ENCODE measurements around the gene DRAXIN.
A peak's percentile ranks its signal among the peaks of the same experiment; 100 is the strongest.

The DRAXIN gene

DNA sequence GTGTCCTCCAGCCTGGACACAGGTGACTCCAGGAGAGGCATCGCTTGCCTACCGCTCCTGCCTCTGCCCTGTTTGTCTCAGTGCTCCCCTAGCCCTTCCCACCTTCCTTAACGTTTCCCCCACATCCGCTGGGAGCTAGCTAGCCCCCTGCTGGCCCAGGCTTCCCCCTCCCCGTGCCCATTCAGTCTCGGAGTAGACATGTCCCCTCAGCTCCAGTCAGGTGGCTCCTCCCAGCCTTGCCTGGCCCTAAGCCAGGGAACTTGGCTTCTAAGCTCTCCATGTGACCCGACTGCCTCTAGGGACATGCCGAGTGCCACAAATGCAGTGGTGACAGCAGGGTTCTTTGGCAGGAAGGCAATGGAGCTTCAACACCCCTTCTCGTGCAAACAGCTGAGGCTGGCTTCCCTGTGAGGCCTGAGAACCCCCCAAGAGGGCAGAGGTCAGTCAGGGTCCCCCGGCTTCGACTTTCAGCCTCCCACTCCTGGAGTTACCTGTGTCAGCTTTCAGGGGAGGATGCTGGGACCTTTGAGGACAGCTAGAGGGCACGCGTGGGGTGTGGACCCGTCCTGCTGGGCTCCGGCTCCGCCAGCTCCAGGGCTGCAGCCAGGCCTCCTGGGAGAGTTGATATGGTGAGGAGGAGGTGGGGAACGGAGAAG lies 16.2 kb downstream of the DRAXIN start:
- H3K4me3 ChIP-seq (ENCODE audit: low read depth, low read length) = no peak overlapping the region
- H3K4me1 ChIP-seq = peaks cover 4% of the 10 kb centered on the region
- no peak overlapping the region for H3K9ac ChIP-seq
- H3K27me3 ChIP-seq (ENCODE audit: control insufficient read depth, insufficient read depth, low read length) = no peaks in the 10 kb centered on the region
- no peak overlapping the region for H3K4me2 ChIP-seq (ENCODE audit: low read length)
- TF ChIP-seq, protein P1, sequence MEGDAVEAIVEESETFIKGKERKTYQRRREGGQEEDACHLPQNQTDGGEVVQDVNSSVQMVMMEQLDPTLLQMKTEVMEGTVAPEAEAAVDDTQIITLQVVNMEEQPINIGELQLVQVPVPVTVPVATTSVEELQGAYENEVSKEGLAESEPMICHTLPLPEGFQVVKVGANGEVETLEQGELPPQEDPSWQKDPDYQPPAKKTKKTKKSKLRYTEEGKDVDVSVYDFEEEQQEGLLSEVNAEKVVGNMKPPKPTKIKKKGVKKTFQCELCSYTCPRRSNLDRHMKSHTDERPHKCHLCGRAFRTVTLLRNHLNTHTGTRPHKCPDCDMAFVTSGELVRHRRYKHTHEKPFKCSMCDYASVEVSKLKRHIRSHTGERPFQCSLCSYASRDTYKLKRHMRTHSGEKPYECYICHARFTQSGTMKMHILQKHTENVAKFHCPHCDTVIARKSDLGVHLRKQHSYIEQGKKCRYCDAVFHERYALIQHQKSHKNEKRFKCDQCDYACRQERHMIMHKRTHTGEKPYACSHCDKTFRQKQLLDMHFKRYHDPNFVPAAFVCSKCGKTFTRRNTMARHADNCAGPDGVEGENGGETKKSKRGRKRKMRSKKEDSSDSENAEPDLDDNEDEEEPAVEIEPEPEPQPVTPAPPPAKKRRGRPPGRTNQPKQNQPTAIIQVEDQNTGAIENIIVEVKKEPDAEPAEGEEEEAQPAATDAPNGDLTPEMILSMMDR (IDR thresholded peaks at IDR 0.05) = no peak
- no peaks in the 10 kb centered on the region for H3K36me3 ChIP-seq (ENCODE audit: control insufficient read depth, insufficient read depth, low read length)
- H3K79me2 ChIP-seq = no peaks in the 10 kb centered on the region
- H3K9me3 ChIP-seq (ENCODE audit: control insufficient read depth, low read length) = no peaks in the 10 kb centered on the region
- H3K27ac ChIP-seq = no peak overlapping the region
- peak overlapping the region; percentile 38 for H2AFZ ChIP-seq

GRCh38 chr1:11708554-11709350 lies 17.2 kb downstream of the DRAXIN start:
- Histone ChIP-seq H3K36me3 (ENCODE audit: control insufficient read depth, insufficient read depth, low read length) (no peaks in the 10 kb centered on the region), H3K9ac (no peak overlapping the region), H2AFZ (no peak overlapping the region), H3K79me2 (no peaks in the 10 kb centered on the region), H3K27ac (no peak overlapping the region), H3K9me3 (ENCODE audit: control insufficient read depth, low read length) (no peaks in the 10 kb centered on the region), H3K4me1 (peaks cover 4% of the 10 kb centered on the region), H3K27me3 (ENCODE audit: control insufficient read depth, insufficient read depth, low read length) (no peaks in the 10 kb centered on the region), H3K4me2 (ENCODE audit: low read length) (no peak overlapping the region), H3K4me3 (ENCODE audit: low read depth, low read length) (no peak overlapping the region)
- TF ChIP-seq, protein P1 (IDR thresholded peaks at IDR 0.05) = no peak

- H3K36me3 ChIP-seq (ENCODE audit: control insufficient read depth, insufficient read depth, low read length) = no peaks in the 10 kb centered on the region
- TF ChIP-seq, protein P1 (IDR thresholded peaks at IDR 0.05) = no peak
- no peaks in the 10 kb centered on the region for H3K9me3 ChIP-seq (ENCODE audit: control insufficient read depth, low read length)
- H3K4me3 ChIP-seq (ENCODE audit: low read depth, low read length) = no peak overlapping the region
- peaks cover 4% of the 10 kb centered on the region for H3K4me1 ChIP-seq
- H3K27ac ChIP-seq = no peak overlapping the region
- no peak overlapping the region for H2AFZ ChIP-seq
- H3K9ac ChIP-seq = no peak overlapping the region
- no peaks in the 10 kb centered on the region for H3K79me2 ChIP-seq
- no peak overlapping the region for H3K4me2 ChIP-seq (ENCODE audit: low read length)
- no peaks in the 10 kb centered on the region for H3K27me3 ChIP-seq (ENCODE audit: control insufficient read depth, insufficient read depth, low read length)
Observed at GRCh38 chr1:11711490-11711889, 20.0 kb downstream of the DRAXIN start.

- Histone ChIP-seq H3K9me3 (ENCODE audit: control insufficient read depth, low read length) (no peaks in the 10 kb centered on the region), H3K4me3 (ENCODE audit: low read depth, low read length) (no peak overlapping the region), H3K27me3 (ENCODE audit: control insufficient read depth, insufficient read depth, low read length) (no peaks in the 10 kb centered on the region), H2AFZ (no peak overlapping the region), H3K9ac (no peak overlapping the region), H3K27ac (no peak overlapping the region), H3K36me3 (ENCODE audit: control insufficient read depth, insufficient read depth, low read length) (no peaks in the 10 kb centered on the region), H3K4me2 (ENCODE audit: low read length) (no peak overlapping the region), H3K79me2 (no peaks in the 10 kb centered on the region), H3K4me1 (peaks cover 4% of the 10 kb centered on the region)
- TF ChIP-seq, protein P1 (IDR thresholded peaks at IDR 0.05) = no peak
Observed at GRCh38 chr1:11712285-11712684, 20.8 kb downstream of the DRAXIN start.
